HG02973 (cell line): ENCODE measurements around the gene EPAS1.

Experiments
- ATAC-seq: cut with Tn5 transposase; IDR thresholded peaks from one replicate; pipeline ENCODE4 v1.9.1; 2021; ENCODE audit warnings: moderate library complexity; ENCODE audit not compliant: unreplicated experiment

The EPAS1 gene

DNA sequence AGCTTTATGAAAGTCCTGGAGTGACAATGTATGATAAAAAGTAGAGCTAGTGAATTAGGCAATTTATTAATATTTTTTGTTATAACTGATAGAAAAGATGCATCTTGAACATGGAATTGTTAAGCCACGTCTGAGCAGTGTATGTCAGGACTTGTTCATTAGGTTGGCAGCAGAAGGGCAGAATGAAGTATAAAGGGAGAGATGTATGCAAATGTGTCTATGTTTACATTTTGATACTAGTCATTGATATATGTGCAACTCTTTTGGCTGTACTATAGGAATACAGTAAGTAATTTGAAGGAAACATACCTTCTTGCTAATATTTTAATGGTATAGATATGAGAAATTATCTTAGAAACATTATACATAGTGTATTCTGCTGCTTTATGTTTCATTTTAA, 133.2 kb downstream of the EPAS1 start:
- ATAC-seq, result no peak

DNA sequence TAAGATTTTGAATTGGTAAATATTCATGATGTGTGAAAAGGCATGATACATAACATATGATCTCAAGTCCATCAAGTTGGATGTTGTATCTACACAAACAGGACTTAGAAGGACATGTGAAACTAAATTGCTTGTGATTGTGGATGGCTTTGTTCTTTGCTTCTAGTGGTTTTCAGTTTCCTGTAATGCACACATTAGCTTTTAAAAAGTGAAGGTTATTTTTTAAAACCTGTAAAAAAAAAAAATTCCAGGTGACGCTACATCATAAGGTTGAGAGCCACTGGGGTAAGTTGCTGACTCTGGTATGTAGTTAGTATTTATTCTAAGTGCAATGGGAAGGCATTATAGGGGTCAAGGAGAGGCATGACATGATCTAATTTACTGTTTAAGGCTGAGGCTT, 133.8 kb downstream of the EPAS1 start:
- no peak for ATAC-seq

DNA sequence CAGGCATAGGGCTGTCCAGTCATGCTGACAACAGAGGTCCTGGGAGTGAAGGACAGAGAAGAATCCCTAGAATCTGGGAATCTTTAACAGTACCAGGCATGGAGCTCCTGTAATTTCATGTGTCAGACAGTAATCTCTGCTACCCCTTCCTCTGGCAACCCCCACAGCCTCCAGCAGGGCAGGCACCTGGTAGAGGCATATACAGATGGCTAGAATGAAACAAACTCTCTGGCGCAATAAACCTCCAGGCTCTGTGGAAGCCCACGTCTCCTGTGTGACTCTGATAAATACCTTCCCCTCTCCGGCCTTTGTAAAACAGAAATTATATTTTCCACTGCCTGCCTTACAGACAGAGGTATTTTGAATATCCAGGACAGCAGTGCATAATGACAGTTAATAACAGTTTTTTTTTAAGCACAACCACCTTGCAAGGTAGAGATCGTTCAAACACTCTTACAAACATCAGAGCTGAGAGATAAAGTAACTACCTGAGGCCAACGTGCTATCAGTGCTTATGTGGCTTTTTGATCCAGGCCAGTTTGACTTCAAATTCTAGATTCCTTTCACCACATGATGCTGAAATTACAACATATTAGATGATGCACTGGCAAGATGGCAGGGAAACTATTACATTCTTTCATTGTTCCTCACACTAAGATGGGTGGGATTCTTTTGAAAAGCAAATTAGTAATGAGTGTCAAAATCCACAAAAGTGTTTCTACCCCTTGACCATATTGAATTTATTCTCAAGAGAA, 134.5 kb downstream of the EPAS1 start:
- no peak for ATAC-seq

DNA sequence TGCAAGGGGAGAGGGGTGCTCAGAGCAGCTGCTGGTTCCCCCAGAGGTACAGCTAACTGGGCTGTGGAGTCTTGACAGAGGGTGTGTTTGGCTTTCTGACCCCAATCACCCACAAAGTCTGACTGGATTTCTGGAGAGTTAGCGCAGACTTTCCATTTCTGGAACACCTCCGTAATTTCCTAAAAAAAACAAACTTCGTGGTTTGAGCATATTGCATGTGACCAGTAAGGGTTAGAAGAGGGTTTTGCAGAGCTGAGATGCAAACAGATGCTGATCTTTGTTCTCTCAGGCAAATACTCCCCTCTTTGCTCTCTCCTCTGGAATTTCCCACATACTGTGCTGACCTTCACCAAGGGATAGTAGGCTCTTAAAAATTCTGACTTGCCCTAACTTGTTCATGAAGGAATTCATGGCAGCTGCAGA, 137.7 kb downstream of the EPAS1 start:
- no peak for ATAC-seq

DNA sequence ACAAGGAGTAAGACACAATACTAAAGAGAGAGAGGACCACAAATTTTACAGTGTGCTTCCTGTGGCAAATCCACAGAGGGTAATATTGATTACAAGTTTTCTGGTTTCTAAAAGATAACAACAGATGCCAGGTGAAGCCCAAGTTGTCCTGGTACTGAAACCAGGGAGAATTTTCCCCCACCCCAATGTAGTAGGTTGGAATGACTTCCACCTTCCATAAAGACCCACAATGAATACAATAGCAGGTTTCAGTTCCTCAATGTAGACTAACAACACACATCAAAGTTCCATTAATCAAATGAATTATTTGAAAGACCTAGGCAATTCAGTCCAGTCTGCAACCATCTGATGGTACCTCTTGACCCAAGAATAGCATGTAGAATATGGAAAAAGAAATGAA, 138.1 kb downstream of the EPAS1 start:
- ATAC-seq, result no peak

DNA sequence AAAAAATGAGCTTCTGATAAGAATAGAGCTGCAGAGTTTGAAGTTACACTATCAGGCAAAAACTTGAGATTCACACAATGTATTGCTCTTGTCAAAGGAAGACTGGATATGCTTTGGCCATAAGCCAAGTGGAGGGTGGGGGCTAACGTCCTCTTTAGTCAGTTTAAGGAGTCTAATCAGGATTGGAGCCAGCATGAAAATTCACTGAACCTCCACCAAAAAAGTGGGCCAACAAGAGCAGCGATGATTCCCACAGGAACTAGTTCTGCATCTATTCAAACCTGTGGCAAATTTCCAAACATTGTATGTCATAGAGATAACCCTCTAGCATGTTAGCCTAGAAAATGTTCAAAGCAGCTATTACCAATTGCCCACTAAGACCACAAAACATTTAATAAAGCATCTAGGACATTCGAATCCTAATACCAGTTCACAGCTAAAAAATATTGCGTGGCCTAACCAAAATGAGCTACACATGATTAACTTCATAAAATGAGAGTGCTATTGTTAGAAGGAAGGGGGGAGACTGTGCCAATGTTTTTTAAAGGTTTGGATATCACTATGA, 138.7 kb downstream of the EPAS1 start:
- ATAC-seq, result no peak
